Stimulated activated CD4-positive, alpha-beta T cell treated with anti-CD3 and anti-CD28 coated beads, TNF-alpha, amount 100 ng/mL, for 24 hours (primary cell): ENCODE results near the gene CGRRF1.

Experiments used
- DNase-seq, 3 experiments: peaks; one replicate each; pipeline ENCODE4 v3.0.0-alpha.2; 2020; ENCODE audit warnings: low read depth in 3 of 3

CGRRF1 gene

DNA sequence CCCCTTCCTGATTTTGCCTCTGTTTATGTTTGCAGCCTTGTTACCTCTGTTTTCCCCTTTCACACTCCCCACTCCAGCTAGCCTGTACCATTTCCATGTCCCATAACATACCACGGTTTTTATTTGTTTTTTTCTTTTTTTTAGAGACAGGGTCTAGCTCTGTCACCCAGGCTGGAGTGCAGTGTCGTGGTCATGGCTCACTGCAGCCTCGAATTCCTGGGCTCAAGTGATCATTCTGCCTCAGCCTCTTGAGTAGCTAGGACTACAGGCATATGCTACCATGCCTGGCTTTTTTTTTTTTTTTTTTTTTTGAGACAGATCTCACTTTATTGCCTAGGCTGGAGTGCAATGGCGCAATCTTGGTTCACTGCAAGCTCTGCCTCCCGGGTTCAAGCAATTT, 38.8 kb downstream of the CGRRF1 start:
- no peak for DNase-seq

- DNase-seq, result no peak
These were observed 40.2 kb downstream of the CGRRF1 start for GRCh38 chr14:54549862-54550261.

GRCh38 chr14:54550514-54550913, 40.8 kb downstream of the CGRRF1 start:
- DNase-seq, result no peak

DNA sequence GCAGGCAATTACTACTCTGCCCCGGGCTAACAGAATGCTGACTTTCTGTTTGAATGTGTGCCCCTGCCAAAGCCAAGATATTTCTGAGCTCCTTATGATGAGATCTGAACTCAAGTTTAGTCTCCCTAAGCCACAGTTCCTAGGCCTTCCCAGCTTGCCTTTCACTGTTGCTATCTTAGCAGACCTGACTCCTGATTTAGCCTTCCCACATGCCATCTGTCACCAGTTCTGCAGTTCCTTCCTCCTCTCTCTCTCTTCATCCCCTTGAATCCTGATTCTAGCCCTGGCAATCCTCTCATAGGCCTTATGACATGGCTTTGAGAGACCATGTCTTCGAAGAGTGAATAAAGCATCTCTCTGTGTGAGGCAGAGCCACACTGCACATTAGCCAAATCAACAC, 44.7 kb downstream of the CGRRF1 start:
- DNase-seq, result no peak

- no peak for DNase-seq
These were observed 45.9 kb downstream of the CGRRF1 start for GRCh38 chr14:54555651-54556050.

GRCh38 chr14:54556535-54556934, 46.8 kb downstream of the CGRRF1 start:
- no peak for DNase-seq

DNA sequence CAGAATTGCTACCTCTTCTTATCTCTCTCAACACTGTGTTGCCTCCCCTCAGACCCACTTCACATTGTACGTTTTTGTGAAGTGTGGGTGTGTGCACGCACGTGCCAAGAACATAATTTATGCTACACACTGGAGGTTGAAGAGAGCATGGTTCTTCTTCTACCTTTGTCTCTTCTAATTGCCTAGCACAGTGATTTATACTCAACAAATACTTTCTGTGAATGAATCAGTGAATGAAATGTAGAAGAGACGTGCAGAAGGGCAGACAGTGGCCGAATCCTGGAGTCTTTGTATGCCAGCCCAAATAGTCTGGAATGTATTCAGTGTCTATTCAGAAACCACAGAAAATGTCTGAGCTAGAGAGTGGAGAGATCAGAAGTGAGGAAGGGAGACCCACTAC, 52.6 kb downstream of the CGRRF1 start:
- DNase-seq, result no peak

GRCh38 chr14:54564071-54564867, 54.6 kb downstream of the CGRRF1 start:
- no peak for DNase-seq

DNA sequence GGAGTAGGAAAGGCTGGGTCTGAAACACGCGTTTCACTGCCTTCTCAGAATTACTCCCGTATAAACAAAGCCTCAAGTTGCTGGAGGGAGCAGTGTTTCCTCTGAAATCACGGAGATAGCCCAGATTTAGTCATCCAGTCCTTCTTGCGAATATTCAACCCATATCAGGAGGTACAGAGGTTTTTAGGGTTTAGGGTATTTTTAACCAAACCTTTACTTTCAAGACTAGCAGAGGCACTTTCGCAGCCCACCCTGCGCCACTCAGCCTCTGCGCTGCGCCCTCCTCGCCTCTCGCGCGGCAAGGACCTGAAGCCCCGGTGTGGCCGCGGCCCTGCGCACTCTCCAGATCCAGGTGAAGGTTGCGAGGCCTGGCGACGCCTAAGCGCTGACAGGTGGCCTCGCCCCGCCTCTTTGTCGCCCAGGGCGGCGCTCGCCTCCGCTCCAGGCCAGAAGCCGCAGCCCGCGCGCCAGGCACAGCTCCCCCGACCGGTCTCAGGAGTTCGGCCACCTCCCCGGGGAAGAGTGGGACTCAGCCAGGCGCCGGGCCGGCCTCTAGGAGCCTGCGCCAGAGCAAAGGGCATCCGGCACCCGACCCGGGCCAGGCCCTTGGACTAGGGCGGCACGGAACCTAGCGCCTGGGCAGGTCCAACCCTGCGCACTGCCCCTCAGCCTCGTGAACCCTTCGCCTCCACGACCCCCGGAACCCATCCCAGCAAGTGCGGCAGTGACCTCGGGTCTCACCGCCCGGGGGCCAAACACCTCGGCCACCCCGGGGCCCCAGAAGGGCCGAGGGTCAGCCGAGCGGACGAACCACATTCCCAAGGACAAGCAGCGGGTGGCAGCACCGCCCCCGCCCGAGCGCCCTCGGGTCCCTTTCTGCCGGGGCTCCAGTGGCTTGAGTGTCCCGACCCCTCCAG, 55.4 kb downstream of the CGRRF1 start:
- peak; percentile 18 to 55 (median 24) for DNase-seq

GRCh38 chr14:54565785-54566409, 56.2 kb downstream of the CGRRF1 start:
- DNase-seq, result peak; percentile 43 to 69 (median 56)

DNA sequence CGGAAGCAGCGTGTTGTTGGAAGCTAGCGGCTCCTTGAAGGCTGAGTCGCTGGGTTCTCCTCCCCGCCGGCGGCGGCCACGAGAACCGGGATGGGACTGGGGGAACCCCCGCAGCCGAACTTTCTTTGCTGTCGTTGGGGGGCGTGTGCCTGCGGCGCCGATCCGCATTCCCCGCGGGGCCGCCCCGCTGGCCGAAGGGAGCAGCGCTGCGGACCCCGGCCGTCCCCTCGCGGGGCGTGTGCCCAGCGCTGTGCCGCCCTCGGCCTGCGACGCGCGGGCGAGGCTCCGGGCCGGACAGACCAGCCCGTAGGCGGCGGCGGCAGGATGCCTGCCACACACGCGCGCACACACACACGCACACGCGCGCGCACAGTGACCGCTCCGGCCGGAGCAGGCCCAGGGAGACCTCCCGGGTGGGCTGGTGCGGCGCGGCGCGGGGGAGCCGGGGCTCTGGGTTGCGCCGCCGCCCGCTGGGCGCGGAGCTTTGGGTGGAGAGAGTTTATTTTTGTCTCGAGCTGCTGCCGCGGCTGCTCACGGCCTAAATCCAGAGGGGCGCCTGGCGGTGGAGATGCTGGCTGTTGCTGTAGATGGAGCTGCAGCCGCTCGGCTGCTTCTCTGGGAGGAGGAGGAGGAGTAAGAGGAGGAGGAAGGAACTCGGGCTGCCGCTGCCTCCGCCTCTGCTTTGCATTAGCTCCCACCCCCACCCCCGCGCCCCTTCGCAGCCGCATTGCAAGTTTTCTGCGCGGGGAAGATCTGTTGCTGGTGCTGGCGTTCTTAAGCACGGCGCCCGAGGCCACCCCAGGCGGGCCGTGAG, 56.9 kb downstream of the CGRRF1 start, which contains the start of gene SAMD4A:
Gene SAMD4A, plus strand, starts transcription at position 719 of the 814 bp plus-strand sequence. CDS start 789 bp downstream, outside the sequence.
- DNase-seq, result peak; percentile 14 to 51 (median 20)

DNA sequence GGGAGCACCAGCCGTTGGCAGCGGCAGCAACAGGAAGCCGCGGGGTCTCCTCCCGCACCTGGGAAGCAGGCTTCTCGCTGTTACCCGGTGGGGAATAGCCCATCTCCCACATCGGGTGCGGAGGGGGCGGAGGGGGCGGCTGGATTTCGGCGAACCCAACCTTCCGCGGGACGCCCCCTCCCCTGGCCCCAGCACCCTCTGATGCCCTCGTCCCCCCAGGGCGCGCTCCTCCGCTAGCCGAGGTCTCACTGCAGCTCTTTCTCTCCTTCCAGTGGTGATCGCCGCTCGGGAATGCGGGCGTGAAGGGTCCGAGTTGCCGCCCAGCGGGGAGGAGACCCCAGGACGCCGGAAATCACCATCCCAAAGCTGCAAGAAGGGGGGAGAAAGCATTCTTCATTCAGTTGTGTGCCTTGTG, 57.5 kb downstream of the CGRRF1 start:
- no peak for DNase-seq

GRCh38 chr14:54567639-54568561, 58.2 kb downstream of the CGRRF1 start:
- DNase-seq, result peak in 1 of 3 experiments; percentile 38

DNA sequence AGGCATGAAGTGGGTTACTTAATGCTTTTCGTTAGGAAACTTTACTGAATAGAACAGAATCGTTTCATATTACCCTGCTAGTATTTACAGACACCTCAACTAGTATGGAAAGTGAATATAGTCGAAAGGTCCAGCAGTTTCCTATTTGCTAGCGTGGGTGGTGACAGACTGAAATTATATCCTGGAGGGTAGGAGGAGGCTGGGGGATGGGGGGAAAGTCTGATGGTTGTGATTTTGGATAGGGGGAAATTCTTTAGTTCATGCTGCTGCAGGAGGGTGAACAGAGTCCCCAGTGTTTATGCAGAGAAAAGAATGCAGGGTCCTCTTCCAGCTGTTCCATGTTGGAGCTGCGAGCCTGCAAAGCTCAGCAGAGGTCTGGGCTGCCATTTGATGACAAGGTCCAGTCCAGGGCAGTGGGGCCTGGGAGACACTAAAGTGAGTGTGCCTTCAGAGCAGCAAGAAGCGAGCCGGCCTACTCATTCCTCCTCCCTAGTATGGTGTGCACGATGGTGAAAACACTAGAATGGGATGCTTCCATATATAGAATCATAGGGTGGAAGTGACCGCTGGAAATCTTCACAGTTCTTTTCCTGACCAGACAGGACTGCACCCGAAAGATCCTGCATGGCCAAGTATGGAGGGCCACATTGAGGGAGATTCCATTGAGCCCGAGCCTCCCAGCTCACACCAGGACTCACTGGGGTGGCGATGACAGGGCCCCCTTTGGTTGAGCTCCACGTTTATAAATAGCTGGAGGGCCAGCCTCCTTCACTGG, 59.3 kb downstream of the CGRRF1 start:
- no peak for DNase-seq

- DNase-seq, result no peak
These were observed 60.3 kb downstream of the CGRRF1 start for GRCh38 chr14:54570047-54570446.

DNA sequence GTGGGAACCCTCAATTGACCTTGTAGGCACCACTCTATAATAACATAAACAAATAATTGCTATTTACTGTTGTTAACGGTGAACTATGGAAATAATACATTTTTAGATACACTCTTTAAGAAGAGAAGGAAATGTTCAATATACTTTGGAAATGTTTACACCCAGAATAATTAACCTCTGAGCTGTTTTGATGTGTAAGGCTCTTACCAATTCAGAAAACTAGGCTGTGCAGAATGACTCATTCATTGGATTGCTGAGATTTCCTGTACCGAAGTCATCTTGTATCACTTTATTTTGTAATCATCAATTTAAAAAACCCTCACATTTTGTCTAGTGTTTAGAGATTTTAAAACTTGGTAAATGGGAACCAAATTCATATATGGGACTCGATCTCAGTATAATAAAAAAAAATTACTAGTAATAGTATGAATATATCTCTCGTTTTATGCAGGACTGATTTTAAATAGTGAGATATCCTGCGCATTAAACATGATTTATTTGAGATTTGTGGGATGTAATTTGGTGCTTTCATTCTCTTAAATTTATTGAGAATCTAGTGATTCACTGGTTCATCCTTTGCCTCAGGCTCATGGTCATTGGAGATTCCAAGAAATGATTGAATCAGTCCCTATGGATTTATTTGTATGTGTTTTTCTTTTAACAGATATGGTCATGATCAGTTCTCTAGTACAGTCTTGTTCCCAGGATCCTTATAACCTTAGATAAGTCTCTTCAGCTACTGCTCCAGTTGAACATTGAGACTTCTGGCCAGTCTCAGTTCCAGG, 61.1 kb downstream of the CGRRF1 start:
- DNase-seq, result no peak

DNA sequence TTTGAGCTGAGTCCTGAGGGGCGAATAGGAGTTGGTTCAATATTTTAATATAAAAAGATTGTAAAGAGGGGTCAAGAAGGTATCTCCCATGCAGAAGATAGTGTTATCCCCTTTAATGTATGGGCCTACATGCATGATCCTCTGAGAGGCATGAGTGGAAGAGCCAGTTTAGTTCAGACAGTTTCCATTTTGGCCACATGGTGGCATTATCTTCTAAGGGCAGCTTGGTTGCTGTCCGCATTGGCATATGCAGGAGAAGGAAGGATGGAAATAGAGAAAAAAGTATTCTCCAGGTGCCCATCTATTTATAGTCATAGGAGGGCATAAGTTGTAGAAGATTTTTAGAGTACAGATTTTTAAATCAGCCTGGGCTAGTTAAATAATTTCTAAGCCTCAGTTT, 62.6 kb downstream of the CGRRF1 start:
- DNase-seq, result no peak

- no peak for DNase-seq
These were observed 64.8 kb downstream of the CGRRF1 start for GRCh38 chr14:54574528-54574927.

- no peak for DNase-seq
These were observed 67.8 kb downstream of the CGRRF1 start for GRCh38 chr14:54577494-54577893.
